ENCODE measurements around the gene C8G. TPM values are rescaled to one million over a fixed set of nuclear protein-coding genes. Genes with fewer than 3 reads are reported as not detected.

C8G gene
- total RNA-seq, 1 donor from 2014 or later: not detected

- H3K4me3 ChIP-seq (ENCODE audit: low read depth, low read length): no peak overlapping the region
- TF ChIP-seq, protein P1, sequence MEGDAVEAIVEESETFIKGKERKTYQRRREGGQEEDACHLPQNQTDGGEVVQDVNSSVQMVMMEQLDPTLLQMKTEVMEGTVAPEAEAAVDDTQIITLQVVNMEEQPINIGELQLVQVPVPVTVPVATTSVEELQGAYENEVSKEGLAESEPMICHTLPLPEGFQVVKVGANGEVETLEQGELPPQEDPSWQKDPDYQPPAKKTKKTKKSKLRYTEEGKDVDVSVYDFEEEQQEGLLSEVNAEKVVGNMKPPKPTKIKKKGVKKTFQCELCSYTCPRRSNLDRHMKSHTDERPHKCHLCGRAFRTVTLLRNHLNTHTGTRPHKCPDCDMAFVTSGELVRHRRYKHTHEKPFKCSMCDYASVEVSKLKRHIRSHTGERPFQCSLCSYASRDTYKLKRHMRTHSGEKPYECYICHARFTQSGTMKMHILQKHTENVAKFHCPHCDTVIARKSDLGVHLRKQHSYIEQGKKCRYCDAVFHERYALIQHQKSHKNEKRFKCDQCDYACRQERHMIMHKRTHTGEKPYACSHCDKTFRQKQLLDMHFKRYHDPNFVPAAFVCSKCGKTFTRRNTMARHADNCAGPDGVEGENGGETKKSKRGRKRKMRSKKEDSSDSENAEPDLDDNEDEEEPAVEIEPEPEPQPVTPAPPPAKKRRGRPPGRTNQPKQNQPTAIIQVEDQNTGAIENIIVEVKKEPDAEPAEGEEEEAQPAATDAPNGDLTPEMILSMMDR (IDR thresholded peaks at IDR 0.05; ENCODE audit: insufficient read depth, low read length, poor library complexity, severe bottlenecking): no peak
- no peak for DNase-seq (ENCODE audit: low read depth)
- H3K27me3 ChIP-seq (ENCODE audit: control insufficient read depth, insufficient read depth, low read length): no peaks in the 10 kb centered on the region
- no peaks in the 10 kb centered on the region for H3K36me3 ChIP-seq (ENCODE audit: control insufficient read depth, insufficient read depth, low read length)
Observed at GRCh38 chr9:136935651-136936050, 9.4 kb upstream of the C8G start.

DNA sequence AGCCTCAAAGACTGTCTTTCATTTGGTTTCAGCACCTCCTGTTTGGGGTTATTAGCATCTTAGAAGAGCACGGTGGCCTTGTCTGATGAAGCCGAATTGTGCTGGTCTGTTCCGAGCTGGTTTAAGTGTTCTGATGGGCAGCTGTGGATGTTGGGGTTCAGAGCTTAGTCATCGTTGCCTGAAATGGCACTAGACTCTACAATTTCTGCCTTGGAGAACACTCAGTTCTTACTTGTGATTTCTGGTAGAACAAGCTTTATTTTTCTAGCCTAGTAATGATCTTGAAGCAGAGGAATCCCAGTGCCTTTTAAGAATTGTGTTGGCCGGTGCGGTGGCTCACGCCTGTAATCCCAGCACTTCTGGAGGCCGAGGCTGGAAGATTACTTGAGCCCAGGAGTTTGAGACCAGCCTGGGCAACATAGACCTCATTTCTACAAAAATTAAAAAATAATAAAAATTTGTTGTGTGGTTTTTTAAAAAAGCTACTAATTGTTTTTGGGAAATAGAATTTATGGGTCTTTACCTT is 8.3 kb upstream of the C8G start:
- TF ChIP-seq, protein P1 (IDR thresholded peaks at IDR 0.05; ENCODE audit: insufficient read depth, low read length, poor library complexity, severe bottlenecking): no peak
- peaks cover 1% of the 10 kb centered on the region for H3K36me3 ChIP-seq (ENCODE audit: control insufficient read depth, insufficient read depth, low read length)
- H3K27me3 ChIP-seq (ENCODE audit: control insufficient read depth, insufficient read depth, low read length): no peaks in the 10 kb centered on the region
- no peak for DNase-seq (ENCODE audit: low read depth)
- no peak overlapping the region for H3K4me3 ChIP-seq (ENCODE audit: low read depth, low read length)

- peaks cover 1% of the 10 kb centered on the region for H3K36me3 ChIP-seq (ENCODE audit: control insufficient read depth, insufficient read depth, low read length)
- H3K27me3 ChIP-seq (ENCODE audit: control insufficient read depth, insufficient read depth, low read length): no peaks in the 10 kb centered on the region
- no peak for DNase-seq (ENCODE audit: low read depth)
- TF ChIP-seq, protein P1 (IDR thresholded peaks at IDR 0.05; ENCODE audit: insufficient read depth, low read length, poor library complexity, severe bottlenecking): no peak
- H3K4me3 ChIP-seq (ENCODE audit: low read depth, low read length): no peak overlapping the region
Observed at GRCh38 chr9:136937186-136938001, 7.6 kb upstream of the C8G start.

- TF ChIP-seq, protein P1 (IDR thresholded peaks at IDR 0.05; ENCODE audit: insufficient read depth, low read length, poor library complexity, severe bottlenecking): no peak
- Histone ChIP-seq H3K27me3 (ENCODE audit: control insufficient read depth, insufficient read depth, low read length) (no peaks in the 10 kb centered on the region), H3K4me3 (ENCODE audit: low read depth, low read length) (no peak overlapping the region), H3K36me3 (ENCODE audit: control insufficient read depth, insufficient read depth, low read length) (peaks cover 1% of the 10 kb centered on the region)
- DNase-seq (ENCODE audit: low read depth): no peak
Observed at GRCh38 chr9:136939431-136939995, 5.5 kb upstream of the C8G start.

DNA sequence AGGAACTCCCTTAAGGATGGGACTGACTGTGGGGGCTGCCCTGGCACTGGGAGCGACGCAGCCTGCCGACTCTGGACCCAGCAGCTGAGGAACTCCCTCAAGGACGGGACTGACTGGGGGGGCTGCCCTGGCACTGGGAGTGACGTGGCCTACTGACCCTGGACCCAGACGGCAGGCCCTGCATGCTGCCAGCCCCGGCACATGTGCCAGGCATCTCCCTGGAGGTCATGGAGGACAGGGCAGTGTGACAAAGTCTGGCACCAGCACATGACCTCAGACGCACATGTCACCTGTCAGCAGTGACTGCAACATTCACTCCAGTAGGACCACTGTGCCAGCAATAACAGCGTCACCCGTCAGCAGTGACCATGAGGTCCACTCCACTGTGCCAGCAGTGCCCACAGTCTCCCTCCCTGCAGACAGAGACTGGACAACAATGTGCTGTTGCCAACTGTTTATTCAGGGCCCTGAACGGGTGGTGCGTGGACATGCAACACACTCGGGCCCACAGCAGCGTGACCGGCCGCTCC is 5.0 kb upstream of the C8G start:
- H3K4me3 ChIP-seq (ENCODE audit: low read depth, low read length): no peak overlapping the region
- H3K36me3 ChIP-seq (ENCODE audit: control insufficient read depth, insufficient read depth, low read length): peaks cover 1% of the 10 kb centered on the region
- TF ChIP-seq, protein P1 (IDR thresholded peaks at IDR 0.05; ENCODE audit: insufficient read depth, low read length, poor library complexity, severe bottlenecking): no peak
- H3K27me3 ChIP-seq (ENCODE audit: control insufficient read depth, insufficient read depth, low read length): no peaks in the 10 kb centered on the region
- DNase-seq (ENCODE audit: low read depth): no peak
